WERI-Rb-1 (cell line): ENCODE results near the gene XPA.

ENCODE experiments used
- DNase-seq: peaks from one replicate; pipeline ENCODE4 v3.0.0-alpha.2; 2020
- H3K27ac ChIP-seq: fragments of 250-450 bp; sonication (Bioruptor Pico); 2 replicates; pipeline ENCODE4 v1.5.1; 2020; ENCODE audit warnings: mild to moderate bottlenecking, moderate library complexity
- H3K27me3 ChIP-seq: fragments of 250-450 bp; sonication (Bioruptor Pico); 2 replicates; pipeline ENCODE4 v1.5.1; 2021; ENCODE audit warnings: mild to moderate bottlenecking, low read depth, moderate library complexity; ENCODE audit not compliant: insufficient read depth, severe bottlenecking
- H3K36me3 ChIP-seq: fragments of 250-450 bp; sonication (Bioruptor Pico); 2 replicates; pipeline ENCODE4 v1.5.1; 2020; ENCODE audit warnings: mild to moderate bottlenecking, moderate library complexity
- H3K4me3 ChIP-seq: 2 replicates; pipeline ENCODE4 v1.5.1; 2011; ENCODE audit warnings: low read depth, mild to moderate bottlenecking, control low read depth, low read length
- H3K9me3 ChIP-seq: fragments of 250-450 bp; sonication (Bioruptor Pico); 2 replicates; pipeline ENCODE4 v1.5.1; 2021; ENCODE audit warnings: mild to moderate bottlenecking, moderate library complexity; ENCODE audit not compliant: severe bottlenecking
- CTCF ChIP-seq: IDR thresholded peaks from 2 replicates; pipeline ENCODE4 v1.5.1; 2011; ENCODE audit warnings: low read depth, mild to moderate bottlenecking, control low read depth, inconsistent platforms, low read length

XPA gene

GRCh38 chr9:97722331-97722730, 25.2 kb upstream of the XPA start:
- H3K36me3 ChIP-seq = no peaks in the 10 kb centered on the region
- no peak for TF ChIP-seq CTCF
- no peak for DNase-seq
- H3K9me3 ChIP-seq = peaks cover 9% of the 10 kb centered on the region
- H3K27me3 ChIP-seq = no peaks in the 10 kb centered on the region
- no peak overlapping the region for H3K27ac ChIP-seq
- no peak overlapping the region for H3K4me3 ChIP-seq

DNA sequence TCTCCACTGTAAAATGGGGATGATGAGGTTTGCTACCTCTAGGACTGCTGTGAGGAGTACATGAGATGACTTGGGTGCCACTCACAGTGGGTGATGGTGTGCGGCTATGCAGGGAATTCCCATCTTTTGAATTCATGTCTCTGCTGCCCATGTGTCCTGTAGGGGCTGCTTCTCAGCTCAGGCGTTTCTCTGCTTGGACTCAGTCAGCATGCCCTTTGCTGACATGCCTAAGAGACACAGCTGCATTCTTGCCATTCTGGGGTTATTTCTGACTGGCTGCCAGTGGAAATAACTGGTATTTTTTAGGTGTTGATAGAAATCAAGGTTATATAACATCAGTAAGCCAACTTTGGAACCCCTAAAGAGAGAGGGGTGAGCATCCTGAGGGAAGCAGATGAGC, 24.3 kb upstream of the XPA start:
- Histone ChIP-seq H3K9me3 (peaks cover 9% of the 10 kb centered on the region), H3K27ac (no peak overlapping the region), H3K36me3 (no peaks in the 10 kb centered on the region), H3K4me3 (no peak overlapping the region), H3K27me3 (no peaks in the 10 kb centered on the region)
- no peak for DNase-seq
- no peak for TF ChIP-seq CTCF

- Histone ChIP-seq H3K9me3 (peaks cover 9% of the 10 kb centered on the region), H3K36me3 (no peaks in the 10 kb centered on the region), H3K27ac (no peak overlapping the region), H3K27me3 (no peaks in the 10 kb centered on the region), H3K4me3 (no peak overlapping the region)
- peak; percentile 54 for DNase-seq
- TF ChIP-seq CTCF = no peak
Observed at GRCh38 chr9:97717866-97718265, 20.7 kb upstream of the XPA start.

GRCh38 chr9:97714435-97714834, 17.3 kb upstream of the XPA start:
- no peak for TF ChIP-seq CTCF
- Histone ChIP-seq H3K27me3 (no peaks in the 10 kb centered on the region), H3K9me3 (no peaks in the 10 kb centered on the region), H3K27ac (no peak overlapping the region), H3K4me3 (no peak overlapping the region), H3K36me3 (no peaks in the 10 kb centered on the region)
- no peak for DNase-seq

- no peak overlapping the region for H3K27ac ChIP-seq
- no peak overlapping the region for H3K4me3 ChIP-seq
- no peaks in the 10 kb centered on the region for H3K9me3 ChIP-seq
- no peak for TF ChIP-seq CTCF
- H3K27me3 ChIP-seq = no peaks in the 10 kb centered on the region
- no peaks in the 10 kb centered on the region for H3K36me3 ChIP-seq
- no peak for DNase-seq
Observed at GRCh38 chr9:97711223-97711626, 14.1 kb upstream of the XPA start.

GRCh38 chr9:97710356-97711222, 13.4 kb upstream of the XPA start:
- H3K4me3 ChIP-seq = no peak overlapping the region
- no peaks in the 10 kb centered on the region for H3K27me3 ChIP-seq
- no peak overlapping the region for H3K27ac ChIP-seq
- TF ChIP-seq CTCF = peak; percentile 80
- no peaks in the 10 kb centered on the region for H3K9me3 ChIP-seq
- DNase-seq = peak; percentile 56
- no peaks in the 10 kb centered on the region for H3K36me3 ChIP-seq
